NCI-H510A (cell line): ENCODE results near the gene ZCCHC14.

ENCODE experiments used
- DNase-seq: peaks from one replicate; lab custom pipeline; 2025; lab: John Stamatoyannopoulos, UW

The ZCCHC14 gene

DNA sequence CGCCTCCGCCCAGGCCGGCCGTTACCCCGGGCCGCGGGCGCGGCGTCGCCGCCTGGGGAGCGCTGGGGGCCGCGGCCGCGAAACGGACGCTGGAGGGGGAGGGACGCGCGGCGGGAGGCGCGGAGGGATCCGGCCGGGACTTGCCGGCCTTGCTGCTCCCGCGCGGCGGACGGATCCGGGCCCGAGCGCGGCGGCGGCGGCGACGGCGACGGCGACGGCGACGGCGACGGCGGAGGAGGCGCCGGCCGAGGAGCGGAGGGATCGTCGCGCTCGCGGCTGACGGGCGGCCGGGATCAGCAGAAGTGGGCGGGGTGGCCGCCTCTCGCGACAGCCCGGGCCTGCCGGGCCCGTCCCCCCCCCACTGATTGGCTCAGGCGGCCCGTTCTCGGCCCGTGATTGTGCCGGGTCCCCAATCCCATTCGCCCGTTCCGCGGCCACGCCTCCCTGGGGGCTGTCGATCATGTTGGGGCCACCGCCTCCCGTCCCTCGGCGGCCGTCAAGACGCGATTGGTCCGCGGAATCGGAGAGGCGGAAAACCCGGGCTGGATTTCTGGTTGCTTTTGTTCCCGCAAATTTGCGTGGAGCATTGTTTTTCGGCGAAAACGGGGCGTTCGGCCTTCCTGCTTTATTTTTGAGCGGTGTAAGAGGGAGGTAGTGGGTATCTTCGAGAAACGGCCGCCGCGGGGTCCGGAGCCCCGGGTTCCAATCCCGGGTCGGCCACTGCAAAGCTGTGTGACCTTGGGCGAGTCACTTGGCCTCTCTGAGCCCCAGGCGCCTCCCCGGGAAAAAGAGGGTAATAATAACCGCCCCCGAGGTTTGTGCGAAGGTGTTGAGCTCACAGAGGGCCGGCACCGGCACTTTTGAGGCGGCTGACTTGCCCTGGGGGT, at the start of gene ZCCHC14:
Gene ZCCHC14, minus strand, starts transcription at position 304 of the 887 bp plus-strand sequence. CDS start 786 bp downstream, outside the sequence.
- DNase-seq, result peak; percentile 94

DNA sequence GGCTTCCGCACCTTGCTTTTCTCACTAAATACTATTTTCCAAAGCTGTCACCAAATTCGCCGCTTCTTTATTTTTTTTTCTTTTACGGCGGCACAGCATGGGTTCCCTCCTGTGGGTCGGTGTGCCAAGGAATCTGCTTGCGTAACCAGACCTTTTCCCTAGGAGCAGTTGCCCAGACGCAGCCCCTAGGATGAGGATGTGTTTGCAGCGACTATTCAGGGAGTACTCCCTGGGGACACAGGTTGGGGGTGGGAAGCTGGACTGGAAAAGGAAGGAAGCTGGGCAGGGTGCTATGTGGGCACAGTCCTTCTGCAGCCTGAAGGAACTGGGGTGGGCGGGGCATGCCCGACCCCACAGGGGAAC, 49.0 kb upstream of the ZCCHC14 start:
- no peak for DNase-seq

DNA sequence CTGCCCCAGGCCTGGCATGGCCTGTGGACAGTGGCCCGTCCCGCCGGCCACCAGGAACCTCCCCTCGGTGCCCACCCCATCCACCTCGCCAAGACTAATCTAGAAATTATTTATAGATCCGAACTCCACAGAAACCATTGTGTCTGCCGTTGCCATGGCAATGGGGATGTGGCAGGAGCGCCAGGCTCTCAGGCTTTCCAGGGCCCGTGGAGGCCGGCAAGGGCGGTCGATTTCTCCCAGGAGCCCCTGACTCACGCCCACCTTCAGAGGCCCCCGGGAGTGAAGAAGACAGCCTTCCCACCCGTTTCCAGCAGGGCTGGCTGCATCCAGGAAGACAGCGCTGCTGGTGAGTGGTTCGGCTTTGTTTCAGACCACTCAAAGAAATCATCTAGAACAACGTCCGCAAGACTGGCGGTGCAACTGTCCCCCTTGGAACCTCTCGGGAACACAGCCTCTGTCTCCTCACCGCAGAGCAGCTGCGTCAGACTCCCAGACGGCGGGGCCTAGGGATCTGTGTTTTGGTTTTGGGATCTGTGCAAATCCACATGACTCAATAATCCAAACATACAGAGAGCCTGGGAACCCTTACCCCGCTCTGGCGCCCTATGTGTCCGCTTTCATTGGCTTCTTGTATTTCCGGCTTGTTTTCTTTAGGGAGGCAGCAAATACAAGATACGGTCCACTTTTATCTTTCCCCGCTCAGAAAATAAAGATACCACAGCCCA, 48.5 kb upstream of the ZCCHC14 start:
- no peak for DNase-seq

DNA sequence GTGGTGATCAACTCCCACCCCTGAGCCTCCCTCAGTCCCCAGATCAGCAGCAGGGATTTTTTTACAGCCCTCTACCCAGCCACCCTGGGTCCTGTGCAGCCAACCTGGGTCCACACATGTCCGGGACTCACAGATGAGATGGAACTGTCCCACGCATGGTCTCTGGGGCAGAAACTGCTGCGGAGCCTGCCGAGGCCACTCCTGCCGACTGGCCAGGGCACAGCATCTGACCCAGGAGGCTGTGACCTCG, 48.0 kb upstream of the ZCCHC14 start:
- DNase-seq, result no peak

DNA sequence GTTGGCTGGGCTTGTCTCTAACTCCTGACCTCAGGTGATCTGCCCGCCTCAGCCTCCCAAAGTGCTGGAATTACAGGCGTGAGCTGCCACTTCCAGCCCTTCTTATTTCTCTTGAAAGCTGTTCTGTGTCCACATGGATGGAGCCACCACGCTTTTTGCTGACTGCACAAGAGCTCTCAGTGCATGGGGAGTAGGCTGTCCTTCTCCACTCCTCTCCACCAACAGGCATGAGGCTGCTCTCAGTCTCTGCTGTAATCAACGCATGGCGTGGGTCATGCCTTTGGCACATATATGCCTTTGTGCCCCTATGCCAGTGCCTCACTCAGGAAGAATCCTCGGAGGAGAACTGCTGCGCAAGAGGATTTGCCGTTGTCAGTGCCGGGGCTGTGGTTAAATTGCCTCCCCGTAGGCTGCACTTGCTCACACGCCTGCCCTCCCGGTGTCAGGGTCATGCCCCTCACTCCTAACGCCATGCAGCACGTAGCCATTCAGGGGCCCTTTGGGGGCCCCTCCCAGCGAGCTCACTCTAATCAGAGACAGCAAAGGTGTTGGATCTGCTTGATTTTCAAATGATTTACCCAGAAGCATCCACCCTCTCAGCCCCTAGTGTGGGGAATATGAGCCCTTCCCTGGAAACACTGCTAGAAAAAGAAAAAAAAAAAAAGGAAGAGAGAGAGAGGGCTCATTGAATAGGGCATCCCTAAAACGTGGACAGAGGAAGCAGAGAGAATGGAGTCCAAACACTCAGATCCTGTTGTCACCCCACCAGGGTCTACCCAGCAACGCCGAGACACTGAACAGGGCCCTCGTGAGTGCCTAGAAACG, 47.5 kb upstream of the ZCCHC14 start:
- no peak for DNase-seq

DNA sequence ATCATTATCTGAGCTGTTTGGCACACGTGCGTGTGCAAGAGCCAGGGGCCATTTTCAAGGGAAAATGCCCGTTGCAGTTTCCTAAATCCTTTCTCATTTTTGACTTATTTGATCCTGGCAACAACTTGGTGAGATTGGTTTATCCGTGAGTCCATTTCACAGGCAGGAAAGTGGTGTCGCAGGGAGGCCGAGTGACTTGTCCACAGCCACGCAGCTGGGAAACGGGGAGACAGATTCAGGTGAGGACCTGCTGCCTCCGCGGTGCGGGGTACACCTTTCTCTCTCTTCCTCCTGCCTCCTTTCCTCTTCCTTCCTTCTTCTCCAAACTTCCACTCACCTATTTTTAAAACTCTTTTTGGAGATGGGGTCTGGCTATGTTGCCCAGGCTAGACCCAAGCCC, 46.3 kb upstream of the ZCCHC14 start:
- no peak for DNase-seq

DNA sequence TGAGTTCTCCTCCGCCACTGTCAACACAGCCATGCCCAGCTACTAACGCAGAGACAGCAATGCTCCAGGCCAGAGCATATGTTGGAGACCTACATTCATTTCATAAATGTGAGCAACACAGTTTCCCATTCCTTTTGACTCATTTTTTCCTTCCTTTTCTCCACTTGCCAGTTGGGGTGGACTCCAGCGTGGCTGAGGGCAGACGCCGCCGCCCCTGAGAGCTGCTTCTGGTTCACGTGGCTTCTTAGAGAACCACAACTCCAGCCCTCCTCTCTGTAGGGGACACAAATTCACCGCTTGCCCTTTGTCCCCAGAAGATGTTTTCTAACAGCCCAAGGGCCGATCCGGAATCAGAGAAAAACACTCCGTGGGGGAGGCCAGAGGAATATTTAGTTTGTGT, 45.8 kb upstream of the ZCCHC14 start:
- no peak for DNase-seq

DNA sequence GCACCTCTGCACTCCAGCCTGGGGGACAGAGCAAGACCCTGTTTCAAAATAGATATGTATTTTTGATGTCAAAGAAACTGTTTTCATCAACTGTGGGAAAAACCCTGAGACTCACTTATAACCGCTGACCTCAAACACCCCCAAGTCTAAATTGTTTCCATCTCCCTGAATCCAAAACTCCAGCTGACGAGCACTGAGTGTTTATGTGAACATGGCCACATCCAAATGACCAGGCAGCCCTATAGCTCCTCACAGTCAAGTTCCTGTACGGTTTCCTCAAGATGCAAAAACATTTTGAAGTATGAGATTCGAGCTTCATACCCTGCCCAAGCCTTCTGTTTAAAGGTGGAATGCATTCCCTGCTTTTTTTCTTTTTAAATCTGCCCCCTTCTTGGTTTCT, 45.3 kb upstream of the ZCCHC14 start:
- DNase-seq, result no peak

DNA sequence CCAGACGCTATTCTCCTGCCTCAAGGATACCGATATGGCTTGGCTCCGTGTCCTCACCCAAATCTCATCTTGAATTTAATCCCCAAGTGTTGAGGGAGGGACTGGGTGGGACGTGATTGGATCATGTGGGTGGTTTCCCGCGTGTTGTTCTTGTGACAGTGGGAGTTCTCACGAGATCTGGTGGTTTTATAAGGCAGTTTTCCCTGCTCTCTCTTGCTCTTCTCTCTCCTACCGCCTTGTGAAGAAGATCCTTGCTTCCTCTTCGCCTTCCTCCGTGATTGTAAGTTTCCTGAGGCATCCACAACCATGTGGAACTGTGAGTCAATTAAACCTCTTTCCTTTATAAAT, 43.9 kb upstream of the ZCCHC14 start:
- no peak for DNase-seq

DNA sequence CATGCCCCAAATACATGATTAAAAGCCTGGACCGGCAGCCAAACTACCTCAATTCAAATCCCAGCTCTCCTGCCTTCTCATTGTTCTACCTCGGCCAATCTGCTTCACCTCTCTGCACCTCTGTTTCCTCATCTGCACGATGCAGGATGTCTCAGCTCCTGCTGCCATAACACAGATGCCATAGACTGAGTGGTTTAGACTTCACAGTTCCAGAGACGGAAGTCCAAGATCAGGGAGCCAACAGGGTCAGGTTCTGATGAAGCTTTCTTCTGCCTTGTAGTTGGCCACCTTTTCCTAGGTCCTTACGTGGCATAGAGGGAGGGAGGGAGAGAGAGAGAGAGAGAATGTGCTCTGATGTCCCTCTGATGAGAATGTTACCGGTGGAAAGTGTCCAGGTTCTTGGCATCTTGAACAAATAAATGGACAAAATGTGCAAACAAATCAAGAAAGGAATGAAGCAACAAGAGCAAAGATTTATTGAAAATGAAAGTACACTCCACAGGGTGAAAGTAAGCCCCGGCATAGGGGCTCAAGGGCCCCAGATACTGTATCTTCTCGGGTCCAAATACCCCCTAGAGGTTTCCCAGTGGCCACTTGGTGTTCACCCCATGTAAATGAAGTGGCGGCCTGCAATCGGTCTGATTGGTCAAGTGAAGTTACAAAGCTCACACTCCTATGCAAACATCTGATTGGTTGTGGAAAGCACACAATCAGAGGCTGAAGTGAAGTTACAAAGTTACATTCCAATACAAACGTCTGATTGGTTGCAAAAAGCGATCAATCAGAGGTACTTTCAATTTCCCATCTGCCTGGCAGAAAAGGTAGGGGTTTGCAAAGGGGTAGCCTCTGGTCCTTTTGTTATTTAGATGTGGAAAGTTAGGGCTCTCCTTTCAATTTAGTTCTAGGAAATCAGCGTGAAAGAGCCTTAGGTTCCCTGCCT, 43.3 kb upstream of the ZCCHC14 start:
- DNase-seq, result no peak

DNA sequence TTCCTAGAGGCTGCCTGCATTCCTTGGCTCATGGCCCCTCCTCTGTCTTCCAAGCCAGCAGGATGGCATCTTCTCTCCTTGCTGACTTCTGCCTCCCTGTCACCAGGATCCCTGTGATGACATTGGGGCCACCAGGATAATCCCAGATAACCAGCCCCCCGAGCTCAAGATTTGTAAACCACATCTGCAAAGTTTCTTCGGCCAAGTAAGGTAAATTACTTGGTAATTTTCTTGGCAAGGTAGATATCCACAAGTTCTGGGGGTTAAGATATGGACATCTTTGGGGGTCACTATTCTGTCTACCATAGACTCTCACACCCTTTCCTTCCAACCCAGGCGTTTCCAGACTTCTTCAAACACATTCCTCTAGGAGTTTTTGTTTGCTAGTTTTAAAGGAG, 42.6 kb upstream of the ZCCHC14 start:
- DNase-seq, result no peak

DNA sequence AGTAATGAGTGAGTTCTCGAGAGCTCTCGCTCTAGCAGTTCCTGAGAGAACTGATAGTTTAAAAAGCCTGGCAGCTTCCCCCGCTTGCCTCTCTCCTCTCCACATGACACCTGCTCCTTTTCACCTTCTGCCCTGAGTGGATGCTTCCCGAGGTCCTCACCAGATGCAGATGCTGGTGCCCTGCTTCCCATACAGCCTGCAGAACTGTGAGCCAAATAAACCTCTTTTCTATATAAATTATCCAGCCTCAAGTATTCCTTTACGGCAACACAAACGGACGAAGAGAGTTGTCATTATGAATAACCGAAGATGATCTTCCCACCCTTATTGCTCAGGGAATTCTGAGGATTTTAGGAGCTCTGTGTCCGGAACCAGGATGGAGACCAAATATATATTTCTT, 41.9 kb upstream of the ZCCHC14 start:
- no peak for DNase-seq

DNA sequence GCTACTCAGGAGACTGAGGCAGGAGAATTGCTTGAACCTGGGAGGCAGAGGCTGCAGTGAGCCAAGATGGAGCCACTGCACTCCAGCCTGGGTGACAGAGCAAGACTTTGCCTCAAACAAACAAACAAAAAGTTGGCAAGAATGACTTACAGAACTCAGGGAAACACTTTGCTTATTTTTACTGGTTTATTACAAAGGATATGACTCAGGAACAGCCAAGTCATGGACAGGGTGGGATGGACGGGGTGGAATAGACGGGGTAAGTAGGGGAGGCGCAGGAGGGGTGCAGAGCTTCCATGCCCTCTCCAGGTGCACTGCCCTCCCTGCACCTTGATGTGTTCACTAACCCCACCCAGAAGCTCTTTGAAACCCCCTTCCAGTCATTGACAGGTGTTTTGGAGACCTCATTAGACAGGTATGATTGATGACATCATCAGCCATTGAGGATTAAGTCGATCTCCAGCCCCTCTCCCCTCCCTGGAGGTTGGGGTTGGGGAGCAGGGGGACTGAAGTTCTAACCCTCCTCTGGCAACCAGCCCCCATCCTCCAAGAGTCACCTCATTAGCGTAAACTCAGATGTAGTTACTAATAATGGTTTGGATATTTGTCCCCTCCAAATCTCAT, 41.3 kb upstream of the ZCCHC14 start:
- no peak for DNase-seq

DNA sequence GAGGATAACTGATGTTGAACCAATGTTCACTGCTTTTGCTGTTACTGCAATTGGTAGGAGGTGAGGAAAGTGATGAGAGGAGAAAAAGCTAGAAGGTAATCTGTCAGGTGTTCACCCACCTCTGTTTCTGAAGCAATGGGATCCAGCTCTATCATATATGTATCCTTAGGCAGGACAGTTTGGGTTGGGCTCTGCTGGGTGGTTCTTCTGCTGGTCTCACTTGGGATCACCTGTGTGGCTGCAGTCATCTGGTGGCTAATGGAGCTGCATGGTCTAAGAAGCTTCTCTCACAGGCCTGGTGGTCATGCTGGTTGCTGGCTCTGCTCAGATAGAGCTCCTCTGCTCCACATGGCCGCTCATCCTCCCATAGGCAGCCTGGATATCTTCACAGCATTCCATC, 40.2 kb upstream of the ZCCHC14 start:
- no peak for DNase-seq

DNA sequence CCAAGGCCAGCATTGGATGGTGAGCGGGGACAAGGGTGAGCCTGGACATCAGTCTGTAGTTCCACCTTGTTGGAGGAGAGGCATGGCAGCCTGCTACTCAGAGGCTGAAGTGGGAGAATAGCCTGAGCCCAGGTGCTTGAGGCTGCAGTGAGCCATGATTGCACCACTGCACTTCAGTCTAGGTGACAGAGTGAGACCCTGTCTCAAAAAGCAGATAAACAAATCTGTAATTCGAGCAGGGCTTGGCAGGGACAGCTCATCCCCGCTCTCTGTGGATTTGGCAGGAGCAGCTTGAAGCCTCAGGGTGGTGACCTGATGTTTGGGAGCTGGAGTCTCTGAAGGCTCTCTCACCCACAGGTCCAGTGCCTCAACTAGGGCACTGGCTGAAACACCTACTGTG, 38.6 kb upstream of the ZCCHC14 start:
- no peak for DNase-seq

DNA sequence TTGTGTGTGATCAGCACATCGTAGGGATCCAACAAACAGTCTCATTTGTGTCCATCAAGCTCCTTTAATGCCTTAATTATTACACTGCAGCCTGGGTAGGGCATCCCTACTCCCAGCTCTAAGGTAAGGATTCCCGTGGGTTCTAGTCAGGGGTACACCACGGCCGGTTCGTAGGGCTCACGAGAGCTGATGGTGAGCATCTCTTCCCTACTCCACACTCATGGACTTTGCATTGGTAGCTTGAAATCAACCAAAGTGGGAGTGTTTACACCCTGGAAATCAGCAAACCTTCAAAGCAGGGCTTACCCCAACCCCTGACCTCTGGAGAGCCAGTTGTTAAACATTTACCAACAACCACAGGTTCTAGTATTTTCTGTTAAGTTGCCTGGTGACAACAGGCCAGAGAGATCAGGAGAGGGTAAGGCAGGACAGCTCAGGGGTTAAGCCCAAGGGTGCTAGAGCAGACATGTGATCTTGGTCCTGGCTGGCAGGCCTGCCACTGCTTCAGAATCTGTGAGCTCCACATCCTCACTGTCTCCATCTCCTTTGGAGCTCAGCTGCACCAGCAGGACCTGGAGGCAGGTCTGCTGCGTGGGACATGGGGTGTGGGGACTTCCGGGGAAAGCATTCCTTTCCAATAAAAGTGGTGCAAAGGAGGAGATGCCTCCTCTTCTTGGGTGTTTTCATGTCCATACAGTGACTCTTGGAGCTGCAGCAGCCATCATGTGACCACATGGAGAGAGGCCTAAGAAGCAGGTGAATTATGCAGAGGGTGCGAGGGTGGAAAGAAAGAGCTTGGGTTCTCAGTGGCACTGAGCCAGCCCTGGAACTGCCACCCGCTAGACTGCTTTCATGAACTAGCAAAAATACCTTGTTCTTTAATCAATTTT, 36.1 kb upstream of the ZCCHC14 start:
- DNase-seq, result no peak

DNA sequence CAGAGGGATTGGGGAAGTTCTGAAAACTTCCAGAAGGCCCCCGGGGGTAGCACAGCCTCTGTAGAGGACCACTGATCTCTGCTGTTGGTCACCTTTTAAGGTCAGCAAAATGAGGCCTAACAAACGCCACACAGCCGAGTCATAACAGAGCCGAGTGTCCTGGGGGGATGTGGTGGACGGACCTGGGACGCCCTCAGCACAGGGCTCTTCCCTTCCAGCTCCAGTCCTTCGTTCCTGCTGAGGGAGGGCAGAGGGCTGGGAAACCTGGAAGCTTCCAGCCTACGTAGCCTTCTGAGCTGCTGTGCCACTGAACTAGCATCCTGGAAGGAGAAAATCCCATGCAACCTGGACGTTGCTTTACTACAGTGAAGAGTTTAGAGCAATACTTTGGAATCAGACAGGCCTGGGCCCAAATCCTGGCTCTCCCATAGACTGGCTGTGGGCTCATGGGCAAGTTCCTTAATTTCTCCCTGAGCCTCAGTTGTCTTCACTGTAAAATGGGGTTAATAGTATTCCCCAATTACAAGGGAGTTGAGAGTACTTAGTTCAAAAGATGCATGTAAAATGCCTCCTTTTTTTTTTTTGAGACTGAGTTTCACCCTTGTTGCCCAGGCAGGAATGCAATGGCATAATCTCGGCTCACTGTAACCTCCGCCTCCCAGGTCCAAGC, 34.4 kb upstream of the ZCCHC14 start:
- DNase-seq, result no peak

DNA sequence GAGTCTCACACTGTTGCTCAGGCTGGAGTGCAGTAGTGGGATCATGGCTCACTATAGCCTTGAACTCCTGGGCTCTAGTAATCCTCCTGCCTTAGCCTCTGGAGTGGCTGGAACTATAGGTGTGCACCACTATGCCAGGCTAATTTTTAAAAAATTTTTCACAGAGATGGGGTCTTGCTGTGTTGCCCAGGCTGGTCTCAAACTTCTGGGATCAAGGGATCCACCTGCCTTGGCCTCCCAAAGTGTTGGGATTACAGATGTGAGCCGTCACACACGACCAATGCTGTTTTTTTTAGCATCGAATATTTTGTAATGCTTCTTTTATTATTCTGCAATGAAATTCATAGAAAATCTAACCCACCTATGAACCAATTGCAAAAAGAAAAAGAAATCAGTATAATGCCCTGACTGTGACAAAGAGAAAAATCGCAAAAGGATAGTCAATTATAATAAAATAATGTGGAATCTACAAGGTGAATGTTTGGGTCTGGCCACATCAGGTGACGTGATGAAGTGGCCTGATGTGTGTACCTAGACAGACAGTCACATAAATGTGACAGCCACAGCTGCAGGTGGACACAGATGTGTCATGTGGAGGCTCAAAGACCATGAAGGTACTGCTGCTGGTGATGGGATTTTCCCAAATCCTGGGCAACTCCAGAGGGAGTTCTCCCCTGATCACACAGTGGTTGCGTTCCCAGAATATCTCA, 33.6 kb upstream of the ZCCHC14 start:
- DNase-seq, result no peak

DNA sequence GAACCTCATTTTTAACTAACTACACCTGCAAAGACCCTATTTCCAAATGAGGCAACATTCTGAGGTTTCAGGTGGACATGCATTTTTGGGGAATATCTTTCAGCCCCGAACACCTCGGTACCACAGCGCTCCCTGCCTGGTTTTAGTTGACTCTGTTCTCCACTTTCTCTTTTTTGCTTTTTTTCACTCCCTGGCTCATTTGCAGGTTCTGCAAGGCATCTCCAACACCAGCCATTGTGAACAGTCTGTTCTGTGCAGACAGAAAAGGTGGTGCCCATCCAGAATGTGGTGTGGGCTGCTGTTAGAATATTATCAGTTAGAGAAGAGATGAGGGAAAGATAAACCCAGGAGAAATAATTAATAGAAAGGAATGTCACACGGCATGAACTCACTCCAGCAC, 32.5 kb upstream of the ZCCHC14 start:
- DNase-seq, result no peak
